IMR-90 (cell line): ENCODE data around the gene CARNS1.

Source experiments
- BHLHE40 ChIP-seq: fragments of 150-350 bp; IDR thresholded peaks from 2 replicates; pipeline ENCODE4 v1.6.1; 2016; ENCODE audit warnings: mild to moderate bottlenecking, low read depth, low read length
- CEBPB ChIP-seq: IDR thresholded peaks from 2 replicates; pipeline ENCODE4 v1.6.1; 2012; ENCODE audit warnings: low read depth, low read length, improper control_type of control experiment
- MAFK ChIP-seq: IDR thresholded peaks from 2 replicates; pipeline ENCODE4 v1.6.1; 2012; ENCODE audit warnings: low read depth, low read length, improper control_type of control experiment
- POLR2A ChIP-seq: IDR thresholded peaks from 2 replicates; pipeline ENCODE4 v1.6.1; 2012; ENCODE audit warnings: mild to moderate bottlenecking, low read depth, low read length
- RAD21 ChIP-seq: IDR thresholded peaks from 2 replicates; pipeline ENCODE4 v1.6.1; 2012; ENCODE audit warnings: low read length, improper control_type of control experiment
- SMC3 ChIP-seq: fragments of 150-350 bp; IDR thresholded peaks from 2 replicates; pipeline ENCODE4 v1.6.1; 2016; ENCODE audit warnings: low read depth, mild to moderate bottlenecking, antibody characterized with exemption, low read length, moderate library complexity
- TF ChIP-seq, protein P1 (sequence below): conservative IDR thresholded peaks from 2 replicates; pipeline ENCODE4 v1.5.1; 2012; ENCODE audit warnings: mild to moderate bottlenecking, low read depth, low read length, improper control_type of control experiment
- TF ChIP-seq, protein P2 (sequence below): fragments of 150-350 bp; IDR thresholded peaks from 2 replicates; pipeline ENCODE4 v1.6.1; 2016; ENCODE audit warnings: low read depth, mild to moderate bottlenecking, low read length, moderate library complexity, borderline replicate concordance

DNA sequence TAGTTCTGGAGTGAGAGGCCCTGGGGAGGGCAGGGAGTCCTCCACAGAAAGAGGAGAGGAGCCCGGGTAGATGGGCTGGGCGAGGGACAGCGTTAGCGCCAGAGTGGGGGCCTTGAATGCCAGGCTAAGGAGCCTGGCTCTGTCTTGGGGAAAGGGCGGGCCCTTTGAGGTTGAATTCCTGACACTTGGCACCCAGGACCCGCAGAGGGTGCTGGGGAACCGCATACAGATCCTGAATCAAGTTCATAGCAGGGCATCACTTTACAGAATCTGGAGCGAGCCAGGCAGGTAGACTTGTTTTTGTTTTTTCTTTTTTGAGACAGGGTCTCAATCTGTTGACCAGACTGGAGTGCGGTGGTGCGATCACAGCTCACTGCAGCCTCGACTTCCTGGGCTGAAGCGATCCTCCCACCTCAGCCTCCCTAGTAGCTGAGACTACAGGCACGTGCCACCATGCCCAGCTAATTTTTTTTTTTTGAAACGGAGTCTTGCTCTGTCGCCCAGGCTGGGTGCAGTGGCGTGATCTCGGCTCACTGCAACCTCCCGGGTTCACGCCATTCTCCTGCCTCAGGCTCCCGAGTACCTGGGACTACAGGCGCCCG, 6.1 kb downstream of the CARNS1 start:
- TF ChIP-seq, protein P1, sequence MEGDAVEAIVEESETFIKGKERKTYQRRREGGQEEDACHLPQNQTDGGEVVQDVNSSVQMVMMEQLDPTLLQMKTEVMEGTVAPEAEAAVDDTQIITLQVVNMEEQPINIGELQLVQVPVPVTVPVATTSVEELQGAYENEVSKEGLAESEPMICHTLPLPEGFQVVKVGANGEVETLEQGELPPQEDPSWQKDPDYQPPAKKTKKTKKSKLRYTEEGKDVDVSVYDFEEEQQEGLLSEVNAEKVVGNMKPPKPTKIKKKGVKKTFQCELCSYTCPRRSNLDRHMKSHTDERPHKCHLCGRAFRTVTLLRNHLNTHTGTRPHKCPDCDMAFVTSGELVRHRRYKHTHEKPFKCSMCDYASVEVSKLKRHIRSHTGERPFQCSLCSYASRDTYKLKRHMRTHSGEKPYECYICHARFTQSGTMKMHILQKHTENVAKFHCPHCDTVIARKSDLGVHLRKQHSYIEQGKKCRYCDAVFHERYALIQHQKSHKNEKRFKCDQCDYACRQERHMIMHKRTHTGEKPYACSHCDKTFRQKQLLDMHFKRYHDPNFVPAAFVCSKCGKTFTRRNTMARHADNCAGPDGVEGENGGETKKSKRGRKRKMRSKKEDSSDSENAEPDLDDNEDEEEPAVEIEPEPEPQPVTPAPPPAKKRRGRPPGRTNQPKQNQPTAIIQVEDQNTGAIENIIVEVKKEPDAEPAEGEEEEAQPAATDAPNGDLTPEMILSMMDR, result no peak
- no peak for TF ChIP-seq SMC3
- no peak for TF ChIP-seq POLR2A
- TF ChIP-seq MAFK, result no peak
- no peak for TF ChIP-seq BHLHE40
- no peak for TF ChIP-seq RAD21
- TF ChIP-seq, protein P2, sequence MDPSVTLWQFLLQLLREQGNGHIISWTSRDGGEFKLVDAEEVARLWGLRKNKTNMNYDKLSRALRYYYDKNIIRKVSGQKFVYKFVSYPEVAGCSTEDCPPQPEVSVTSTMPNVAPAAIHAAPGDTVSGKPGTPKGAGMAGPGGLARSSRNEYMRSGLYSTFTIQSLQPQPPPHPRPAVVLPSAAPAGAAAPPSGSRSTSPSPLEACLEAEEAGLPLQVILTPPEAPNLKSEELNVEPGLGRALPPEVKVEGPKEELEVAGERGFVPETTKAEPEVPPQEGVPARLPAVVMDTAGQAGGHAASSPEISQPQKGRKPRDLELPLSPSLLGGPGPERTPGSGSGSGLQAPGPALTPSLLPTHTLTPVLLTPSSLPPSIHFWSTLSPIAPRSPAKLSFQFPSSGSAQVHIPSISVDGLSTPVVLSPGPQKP, result no peak
- no peak for TF ChIP-seq CEBPB
